ENCODE data around the gene WDR4. TPM values are rescaled to one million over a fixed set of nuclear protein-coding genes. Genes with fewer than 3 reads are reported as not detected.
"Not testable (repeated sequence)": the region's sequence is repeated elsewhere in the genome, so short reads cannot be mapped to it uniquely, and the experiment has no call there.

Gene WDR4
- total and polyA plus RNA-seq, 4 donors, result 4.6 to 12.9 (median 9.2) TPM

GRCh38 chr21:42807938-42808613 is 71.3 kb downstream of the WDR4 start:
- WGBS, result 87% methylated on average over 13 of the region's 13 CpGs
- Histone ChIP-seq H3K4me1 (ENCODE audit: control insufficient read depth in 4 of 4, insufficient read depth in 4 of 4, low read length in 3 of 4) (no peaks in the 10 kb centered on the region), H3K9ac (ENCODE audit: low read depth in 1 of 2, low read length in 2 of 2) (no peak overlapping the region), H3K27ac (ENCODE audit: low read depth in 1 of 2, low read length in 2 of 2) (no peak overlapping the region), H3K4me3 (ENCODE audit: low read depth in 1 of 3, low read length in 3 of 3) (no peak overlapping the region), H3K9me3 (ENCODE audit: control insufficient read depth in 4 of 4, low read length in 3 of 4) (no peaks in the 10 kb centered on the region), H3K36me3 (ENCODE audit: control insufficient read depth in 4 of 4, insufficient read depth in 3 of 4, low read depth in 1 of 4, low read length in 3 of 4) (no peaks in the 10 kb centered on the region), H3K27me3 (ENCODE audit: control insufficient read depth in 4 of 4, insufficient read depth in 4 of 4, low read length in 3 of 4) (no peaks in the 10 kb centered on the region)
- no peak for TF ChIP-seq ZBTB33 (IDR thresholded peaks at IDR 0.05)
- TF ChIP-seq RXRA (IDR thresholded peaks at IDR 0.05), result no peak
- no peak for TF ChIP-seq HNF4A (conservative IDR thresholded peaks at IDR 0.05)
- no peak for TF ChIP-seq YY1 (IDR thresholded peaks at IDR 0.05)
- TF ChIP-seq EGR1 (IDR thresholded peaks at IDR 0.05; ENCODE audit: low read depth in 2 of 2), result no peak
- TF ChIP-seq TAF1 (conservative IDR thresholded peaks at IDR 0.05), result no peak
- no peak for TF ChIP-seq FOXA1 (IDR thresholded peaks at IDR 0.05)
- DNase-seq (ENCODE audit: low spot score), result peak; percentile 25

GRCh38 chr21:42807293-42807895 is 71.9 kb downstream of the WDR4 start:
- H3K36me3 ChIP-seq (ENCODE audit: control insufficient read depth in 4 of 4, insufficient read depth in 3 of 4, low read depth in 1 of 4, low read length in 3 of 4); H3K27me3 ChIP-seq (ENCODE audit: control insufficient read depth in 4 of 4, insufficient read depth in 4 of 4, low read length in 3 of 4); H3K9me3 ChIP-seq (ENCODE audit: control insufficient read depth in 4 of 4, low read length in 3 of 4); H3K9ac ChIP-seq (ENCODE audit: low read depth in 1 of 2, low read length in 2 of 2); H3K27ac ChIP-seq (ENCODE audit: low read depth in 1 of 2, low read length in 2 of 2); H3K4me1 ChIP-seq (ENCODE audit: control insufficient read depth in 4 of 4, insufficient read depth in 4 of 4, low read length in 3 of 4); H3K4me3 ChIP-seq (ENCODE audit: low read depth in 1 of 3, low read length in 3 of 3): not testable (repeated sequence)
- WGBS, result 68% methylated on average over 16 of the region's 16 CpGs
- peak; percentile 10 for DNase-seq (ENCODE audit: low spot score)

- Histone ChIP-seq H3K9me3 (ENCODE audit: control insufficient read depth in 4 of 4, low read length in 3 of 4) (no peaks in the 10 kb centered on the region), H3K27ac (ENCODE audit: low read depth in 1 of 2, low read length in 2 of 2) (no peak overlapping the region), H3K9ac (ENCODE audit: low read depth in 1 of 2, low read length in 2 of 2) (no peak overlapping the region), H3K4me3 (ENCODE audit: low read depth in 1 of 3, low read length in 3 of 3) (no peak overlapping the region), H3K27me3 (ENCODE audit: control insufficient read depth in 4 of 4, insufficient read depth in 4 of 4, low read length in 3 of 4) (no peaks in the 10 kb centered on the region), H3K4me1 (ENCODE audit: control insufficient read depth in 4 of 4, insufficient read depth in 4 of 4, low read length in 3 of 4) (no peaks in the 10 kb centered on the region), H3K36me3 (ENCODE audit: control insufficient read depth in 4 of 4, insufficient read depth in 3 of 4, low read depth in 1 of 4, low read length in 3 of 4) (no peaks in the 10 kb centered on the region)
- TF ChIP-seq TAF1 (conservative IDR thresholded peaks at IDR 0.05), result no peak
- TF ChIP-seq HNF4A (conservative IDR thresholded peaks at IDR 0.05), result no peak
- TF ChIP-seq ZBTB33 (IDR thresholded peaks at IDR 0.05), result no peak
- DNase-seq (ENCODE audit: low spot score), result peak; percentile 29
- WGBS, result 83% methylated on average over 14 of the region's 14 CpGs
Measured at GRCh38 chr21:42806509-42807140, 72.7 kb downstream of the WDR4 start.

GRCh38 chr21:42801616-42802015 is 77.7 kb downstream of the WDR4 start:
- H3K27me3 ChIP-seq (ENCODE audit: control insufficient read depth in 4 of 4, insufficient read depth in 4 of 4, low read length in 3 of 4); H3K9me3 ChIP-seq (ENCODE audit: control insufficient read depth in 4 of 4, low read length in 3 of 4); H3K4me3 ChIP-seq (ENCODE audit: low read depth in 1 of 3, low read length in 3 of 3); H3K9ac ChIP-seq (ENCODE audit: low read depth in 1 of 2, low read length in 2 of 2); H3K27ac ChIP-seq (ENCODE audit: low read depth in 1 of 2, low read length in 2 of 2); H3K36me3 ChIP-seq (ENCODE audit: control insufficient read depth in 4 of 4, insufficient read depth in 3 of 4, low read depth in 1 of 4, low read length in 3 of 4); H3K4me1 ChIP-seq (ENCODE audit: control insufficient read depth in 4 of 4, insufficient read depth in 4 of 4, low read length in 3 of 4): not testable (repeated sequence)
- peak; percentile 13 for DNase-seq (ENCODE audit: low spot score)
- 89% methylated on average over 6 of the region's 6 CpGs for WGBS

Data from liver (tissue), 9 donors.